ENCODE results near the gene TET2.

Gene TET2

DNA sequence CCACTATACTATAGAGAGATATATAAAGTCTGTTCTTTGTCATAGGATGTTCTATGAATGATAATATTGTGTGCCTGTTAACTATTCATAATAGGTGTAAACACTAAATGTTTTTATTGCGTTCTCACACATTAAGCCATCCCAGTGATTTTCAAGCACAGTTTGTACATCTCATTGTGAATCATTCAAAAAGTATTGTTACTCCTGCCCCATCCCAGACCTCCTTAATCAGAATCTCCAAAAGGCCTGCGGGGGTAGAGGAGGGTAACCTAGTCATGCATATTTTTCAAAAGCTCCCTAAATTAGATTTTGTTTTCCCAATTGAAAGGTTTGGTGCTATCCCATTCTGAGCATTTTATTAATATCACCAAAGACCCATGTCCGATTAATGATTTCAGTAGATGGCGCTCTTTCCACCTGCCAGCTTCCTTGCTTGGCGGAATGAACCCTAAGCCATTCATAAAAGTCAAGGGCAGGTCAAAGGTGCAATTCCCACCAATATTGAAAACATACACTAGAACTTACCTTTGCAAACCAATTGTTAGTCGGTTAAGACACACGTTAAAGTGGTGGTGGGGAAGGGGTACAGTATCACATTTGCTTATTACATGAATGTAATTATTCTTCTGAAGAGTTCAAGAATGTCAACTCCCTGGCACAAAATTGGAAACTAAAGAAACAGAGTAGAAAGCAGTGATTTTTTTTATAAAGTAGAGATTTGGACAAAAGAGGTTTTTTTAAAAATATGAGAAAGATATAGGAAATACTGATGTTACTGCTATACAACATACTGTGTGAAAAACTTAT is 5.8 kb upstream of the TET2 start:
- Histone ChIP-seq H3K27ac (no peak overlapping the region), H3K4me3 (no peak overlapping the region), H3K36me3 (no peaks in the 10 kb centered on the region), H3K4me1 (peaks cover 0 to 3% (median 0%) of the 10 kb centered on the region in 4 donors), H3K27me3 (no peaks in the 10 kb centered on the region), H3K9me3 (no peaks in the 10 kb centered on the region)
- no peak for DNase-seq
- intact Hi-C loops (cut with DNase I; ENCODE audit: low total_unique reads): no loop called here
- TF ChIP-seq, protein P1, sequence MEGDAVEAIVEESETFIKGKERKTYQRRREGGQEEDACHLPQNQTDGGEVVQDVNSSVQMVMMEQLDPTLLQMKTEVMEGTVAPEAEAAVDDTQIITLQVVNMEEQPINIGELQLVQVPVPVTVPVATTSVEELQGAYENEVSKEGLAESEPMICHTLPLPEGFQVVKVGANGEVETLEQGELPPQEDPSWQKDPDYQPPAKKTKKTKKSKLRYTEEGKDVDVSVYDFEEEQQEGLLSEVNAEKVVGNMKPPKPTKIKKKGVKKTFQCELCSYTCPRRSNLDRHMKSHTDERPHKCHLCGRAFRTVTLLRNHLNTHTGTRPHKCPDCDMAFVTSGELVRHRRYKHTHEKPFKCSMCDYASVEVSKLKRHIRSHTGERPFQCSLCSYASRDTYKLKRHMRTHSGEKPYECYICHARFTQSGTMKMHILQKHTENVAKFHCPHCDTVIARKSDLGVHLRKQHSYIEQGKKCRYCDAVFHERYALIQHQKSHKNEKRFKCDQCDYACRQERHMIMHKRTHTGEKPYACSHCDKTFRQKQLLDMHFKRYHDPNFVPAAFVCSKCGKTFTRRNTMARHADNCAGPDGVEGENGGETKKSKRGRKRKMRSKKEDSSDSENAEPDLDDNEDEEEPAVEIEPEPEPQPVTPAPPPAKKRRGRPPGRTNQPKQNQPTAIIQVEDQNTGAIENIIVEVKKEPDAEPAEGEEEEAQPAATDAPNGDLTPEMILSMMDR (IDR thresholded peaks at IDR 0.05): peak; percentile 53 to 64

GRCh38 chr4:105145156-105145902 is 1.3 kb upstream of the TET2 start:
- Histone ChIP-seq H3K9me3 (no peaks in the 10 kb centered on the region), H3K4me1 (peaks cover 0 to 22% (median 9%) of the 10 kb centered on the region in 4 donors), H3K36me3 (no peaks in the 10 kb centered on the region), H3K27me3 (no peaks in the 10 kb centered on the region), H3K27ac (peak overlapping the region; percentile 88 to 93), H3K4me3 (peak overlapping the region; percentile 81 to 92)
- intact Hi-C loops (cut with DNase I; ENCODE audit: low total_unique reads): no loop called here
- TF ChIP-seq, protein P1 (IDR thresholded peaks at IDR 0.05): no peak
- DNase-seq: no peak

DNA sequence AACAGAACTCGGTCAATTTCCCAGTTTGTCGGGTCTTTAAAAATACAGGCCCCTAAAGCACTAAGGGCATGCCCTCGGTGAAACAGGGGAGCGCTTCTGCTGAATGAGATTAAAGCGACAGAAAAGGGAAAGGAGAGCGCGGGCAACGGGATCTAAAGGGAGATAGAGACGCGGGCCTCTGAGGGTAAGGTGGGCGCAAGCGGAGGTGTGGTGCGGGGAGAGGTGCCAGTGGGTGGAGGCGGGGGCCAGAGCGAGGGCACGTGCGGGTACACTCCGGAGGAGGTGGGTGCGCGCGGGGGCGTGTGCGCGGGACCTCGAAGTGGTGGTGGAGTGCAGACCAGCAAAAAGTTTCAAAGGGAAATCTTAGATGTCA is 787 bp upstream of the TET2 start:
- no peaks in the 10 kb centered on the region for H3K9me3 ChIP-seq
- peak overlapping the region; percentile 81 to 92 for H3K4me3 ChIP-seq
- H3K4me1 ChIP-seq: peaks cover 0 to 28% (median 9%) of the 10 kb centered on the region in 4 donors
- intact Hi-C loops (cut with DNase I; ENCODE audit: low total_unique reads): no loop called here
- DNase-seq: peak; percentile 36 to 66
- no peaks in the 10 kb centered on the region for H3K36me3 ChIP-seq
- TF ChIP-seq, protein P1 (IDR thresholded peaks at IDR 0.05): no peak
- H3K27me3 ChIP-seq: no peaks in the 10 kb centered on the region
- peak overlapping the region; percentile 88 to 93 for H3K27ac ChIP-seq

DNA sequence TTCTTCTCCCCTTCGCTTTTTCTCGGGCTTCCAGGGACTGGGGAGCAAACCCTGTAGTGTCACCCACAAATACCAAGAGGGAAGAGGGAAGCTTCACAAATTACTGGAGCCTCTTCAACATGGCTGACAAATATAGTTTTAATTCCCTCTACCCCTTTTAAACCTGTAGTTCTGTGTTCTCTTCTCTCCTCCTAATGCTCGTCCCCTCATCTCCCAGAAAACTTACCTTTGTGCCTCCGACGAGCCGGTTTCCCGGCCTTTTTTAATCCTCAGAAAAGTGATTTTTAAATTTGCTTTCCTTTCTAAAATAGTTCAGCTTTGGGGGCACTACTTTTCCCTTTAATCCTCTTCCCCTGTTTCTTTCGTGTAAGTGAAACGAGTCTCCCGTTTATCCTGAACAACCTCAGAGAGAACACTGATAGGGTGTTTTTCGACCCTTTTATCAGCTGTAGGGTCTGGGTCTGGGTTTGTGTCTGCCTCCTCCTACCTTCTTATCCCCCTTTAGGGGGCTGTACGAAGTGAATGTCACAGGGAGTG is 408 bp downstream of the TET2 start:
- TF ChIP-seq, protein P1 (IDR thresholded peaks at IDR 0.05): no peak
- Histone ChIP-seq H3K36me3 (no peaks in the 10 kb centered on the region), H3K27ac (peak overlapping the region; percentile 88 to 93), H3K27me3 (no peaks in the 10 kb centered on the region), H3K9me3 (no peaks in the 10 kb centered on the region), H3K4me3 (peak overlapping the region; percentile 81 to 92), H3K4me1 (peaks cover 0 to 35% (median 9%) of the 10 kb centered on the region in 4 donors)
- intact Hi-C loops (cut with DNase I; ENCODE audit: low total_unique reads): loop anchor here (1.0 kb wide), 1 partner anchor 326 kb away; no protein-coding TSS in a partner anchor
- no peak for DNase-seq

DNA sequence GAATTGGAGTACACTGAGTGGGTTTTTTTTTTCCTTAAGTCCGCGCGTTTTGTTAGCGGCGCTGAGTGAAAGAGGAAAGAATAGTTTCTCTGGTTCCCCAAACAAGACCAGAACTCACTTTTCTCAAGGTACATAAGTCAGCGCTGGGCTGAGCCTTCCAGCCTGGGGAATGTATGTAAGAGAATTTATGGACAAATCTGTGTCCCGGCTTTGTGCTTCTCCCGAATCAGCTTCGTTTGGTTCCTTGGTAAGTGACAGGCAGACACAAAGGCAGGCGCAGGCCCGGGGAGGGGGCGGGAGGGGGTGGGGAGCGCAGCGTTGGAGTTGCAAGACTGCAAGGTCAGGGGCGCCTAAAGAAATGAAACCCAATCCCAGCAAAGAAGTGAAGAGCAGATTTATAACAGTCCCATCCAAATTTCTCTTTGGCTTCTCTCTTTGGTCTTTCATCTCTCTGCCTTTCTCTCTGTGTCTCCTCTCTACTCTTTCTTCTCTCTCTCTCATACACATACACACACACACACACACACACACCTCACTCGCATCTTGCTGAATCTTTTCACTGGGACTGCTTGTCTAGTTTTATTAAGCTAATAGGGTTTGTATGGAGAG is 981 bp downstream of the TET2 start:
- Histone ChIP-seq H3K27me3 (no peaks in the 10 kb centered on the region), H3K36me3 (no peaks in the 10 kb centered on the region), H3K9me3 (no peaks in the 10 kb centered on the region), H3K4me1 (peaks cover 0 to 35% (median 9%) of the 10 kb centered on the region in 4 donors), H3K4me3 (peak overlapping the region; percentile 81 to 92), H3K27ac (peak overlapping the region; percentile 88 to 93)
- TF ChIP-seq, protein P1 (IDR thresholded peaks at IDR 0.05): no peak
- intact Hi-C loops (cut with DNase I; ENCODE audit: low total_unique reads): loop anchor here (1.0 kb wide), 1 partner anchor 326 kb away; no protein-coding TSS in a partner anchor
- DNase-seq: peak in 1 of 2 donors; percentile 30
